Measurements from ENCODE around the gene TBC1D1. TPM values are rescaled to one million over a fixed set of nuclear protein-coding genes. Genes with fewer than 3 reads are reported as not detected.

TBC1D1 gene
- polyA plus RNA-seq, 3 donors: 23.3 to 70.0 (median 31.5) TPM

- H3K9me3 Mint-ChIP-seq: no peaks in the 10 kb centered on the region
- H2AFZ ChIP-seq (ENCODE audit: insufficient read depth, low read depth, low read length, poor library complexity, severe bottlenecking): no peak overlapping the region
- peak overlapping the region; percentile 44 to 48 for H3K27ac ChIP-seq (ENCODE audit: low read depth in 1 of 2, low read length in 2 of 2)
- no peaks in the 10 kb centered on the region for H3K9me3 ChIP-seq (replicated peaks in 1 of 2; ENCODE audit: control insufficient read depth in 1 of 2, insufficient read depth in 1 of 2, low read length in 2 of 2)
- H3K36me3 Mint-ChIP-seq: peaks cover 0 to 2% of the 10 kb centered on the region in 2 donors
- peaks cover 56% of the 10 kb centered on the region for H3K4me1 Mint-ChIP-seq
- H3K79me2 ChIP-seq (ENCODE audit: insufficient read depth, low read length): no peaks in the 10 kb centered on the region
- H3K36me3 ChIP-seq (replicated peaks in 1 of 2; ENCODE audit: control insufficient read depth in 1 of 2, insufficient read depth in 2 of 2, low read length in 2 of 2): no peaks in the 10 kb centered on the region
- intact Hi-C loops (cut with micrococcal nuclease): no loop called here
- WGBS (ENCODE audit: insufficient coverage): no CpG with 5 or more reads among the region's 8 CpGs
- peak overlapping the region; percentile 11 for H3K4me2 ChIP-seq (replicated peaks; ENCODE audit: extremely low read depth, low read length, poor library complexity, severe bottlenecking)
- TF ChIP-seq CTCF (IDR thresholded peaks at IDR 0.05): no peak
- H3K27me3 Mint-ChIP-seq (ENCODE audit: low read depth in 3 of 3): peaks cover 0 to 3% (median 0%) of the 10 kb centered on the region in 3 donors
- H3K4me3 ChIP-seq (replicated peaks in 1 of 3; ENCODE audit: low read depth in 2 of 3, low read length in 3 of 3): no peak overlapping the region
- H4K20me1 ChIP-seq (ENCODE audit: insufficient read depth, low read length): no peaks in the 10 kb centered on the region
- H3K27me3 ChIP-seq (ENCODE audit: control insufficient read depth in 2 of 2, insufficient read depth in 2 of 2, low read length in 2 of 2): no peaks in the 10 kb centered on the region
- H3K4me3 Mint-ChIP-seq: no peak overlapping the region
- H3K9ac ChIP-seq (ENCODE audit: insufficient read depth, low read length, poor library complexity, severe bottlenecking): no peak overlapping the region
- peak; percentile 29 to 51 (median 50) for DNase-seq
- H3K27ac Mint-ChIP-seq: peak overlapping the region; percentile 53 to 91 (median 77)
- H3K4me1 ChIP-seq (ENCODE audit: control insufficient read depth in 1 of 2, insufficient read depth in 2 of 2, low read length in 2 of 2): peaks cover 47 to 50% of the 10 kb centered on the region in 2 donors
Observed at GRCh38 chr4:37879365-37879764, 11.5 kb upstream of the TBC1D1 start.

GRCh38 chr4:37881811-37882210, 9.1 kb upstream of the TBC1D1 start:
- H3K4me2 ChIP-seq (replicated peaks; ENCODE audit: extremely low read depth, low read length, poor library complexity, severe bottlenecking): no peak overlapping the region
- intact Hi-C loops (cut with micrococcal nuclease): no loop called here
- WGBS (ENCODE audit: insufficient coverage): 0% methylated on average over 2 of the region's 5 CpGs

More at GRCh38 chr4:37881811-37882210, 9.1 kb upstream of the TBC1D1 start:
- Histone ChIP-seq H3K79me2 (ENCODE audit: insufficient read depth, low read length) (no peaks in the 10 kb centered on the region), H3K4me3 (replicated peaks in 1 of 3; ENCODE audit: low read depth in 2 of 3, low read length in 3 of 3) (no peak overlapping the region), H3K36me3 (replicated peaks in 1 of 2; ENCODE audit: control insufficient read depth in 1 of 2, insufficient read depth in 2 of 2, low read length in 2 of 2) (no peaks in the 10 kb centered on the region), H4K20me1 (ENCODE audit: insufficient read depth, low read length) (no peaks in the 10 kb centered on the region), H3K27me3 (ENCODE audit: control insufficient read depth in 2 of 2, insufficient read depth in 2 of 2, low read length in 2 of 2) (no peaks in the 10 kb centered on the region), H2AFZ (ENCODE audit: insufficient read depth, low read depth, low read length, poor library complexity, severe bottlenecking) (no peak overlapping the region), H3K4me1 (ENCODE audit: control insufficient read depth in 1 of 2, insufficient read depth in 2 of 2, low read length in 2 of 2) (peaks cover 50 to 55% of the 10 kb centered on the region in 2 donors), H3K27ac (ENCODE audit: low read depth in 1 of 2, low read length in 2 of 2) (no peak overlapping the region), H3K9me3 (replicated peaks in 1 of 2; ENCODE audit: control insufficient read depth in 1 of 2, insufficient read depth in 1 of 2, low read length in 2 of 2) (no peaks in the 10 kb centered on the region), H3K9ac (ENCODE audit: insufficient read depth, low read length, poor library complexity, severe bottlenecking) (no peak overlapping the region)
- no peaks in the 10 kb centered on the region for H3K9me3 Mint-ChIP-seq
- DNase-seq: peak in 1 of 3 donors; percentile 42
- TF ChIP-seq CTCF (IDR thresholded peaks at IDR 0.05): no peak
- H3K4me3 Mint-ChIP-seq: no peak overlapping the region
- H3K36me3 Mint-ChIP-seq: no peaks in the 10 kb centered on the region
- H3K4me1 Mint-ChIP-seq: peaks cover 57% of the 10 kb centered on the region
- peaks cover 0 to 3% (median 0%) of the 10 kb centered on the region in 3 donors for H3K27me3 Mint-ChIP-seq (ENCODE audit: low read depth in 3 of 3)
- H3K27ac Mint-ChIP-seq: peak overlapping the region in 4 of 7 donors; percentile 44 to 75 (median 66)

Measured in CD14-positive monocyte (primary cell).